Thyroid gland (tissue), 4 donors: ENCODE results near the gene TAOK3.

ENCODE experiments used
- CTCF ChIP-seq, 6 experiments: fragments of 200-600 bp in 3 of 6; fragments of 450-650 bp in 3 of 6; sonication (generic) in 3 of 6; IDR thresholded peaks; one replicate each; pipeline ENCODE4 v1.5.1; 2016 to 2019; ENCODE audit warnings: antibody characterized with exemption in 6 of 6, mild to moderate bottlenecking in 2 of 6, inconsistent platforms in 1 of 6, moderate library complexity in 1 of 6
- POLR2A ChIP-seq, 2 donors: fragments of 450-650 bp; IDR thresholded peaks; one replicate each; pipeline ENCODE4 v1.6.1; 2017; ENCODE audit warnings: antibody characterized with exemption in 2 of 2, mild to moderate bottlenecking in 2 of 2, moderate library complexity in 1 of 2

DNA sequence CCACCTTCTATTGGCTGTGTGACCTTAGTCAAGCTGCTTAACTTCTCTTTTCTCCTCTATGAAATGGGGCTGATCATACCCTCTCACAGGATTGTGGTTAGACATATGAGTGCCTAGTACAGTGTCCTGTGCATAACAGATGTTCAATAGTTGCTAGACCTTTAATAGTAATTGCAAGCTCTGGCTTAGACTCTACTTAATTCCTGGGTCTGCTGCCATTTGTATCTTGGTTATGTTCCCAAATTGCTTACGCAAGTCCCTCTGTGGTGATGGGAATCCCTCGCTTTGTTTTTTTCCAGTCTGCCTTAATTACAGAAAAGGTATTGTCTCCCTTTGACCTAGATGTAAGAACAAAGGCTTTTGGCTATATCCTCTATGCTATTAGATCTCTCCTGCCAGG, 18.7 kb upstream of the TAOK3 start:
- TF ChIP-seq CTCF (IDR thresholded peaks at IDR 0.05), result no peak
- TF ChIP-seq POLR2A (IDR thresholded peaks at IDR 0.05), result no peak
